ENCODE data around the gene TBC1D22A.

GRCh38 chr22:47050401-47051051, 288.1 kb downstream of the TBC1D22A start:
- no peak for TF ChIP-seq CTCF (IDR thresholded peaks at IDR 0.05 in 4 of 5, conservative IDR thresholded peaks at IDR 0.05 in 1 of 5)
- TF ChIP-seq POLR2A (IDR thresholded peaks at IDR 0.05), result no peak

Measured in gastrocnemius medialis (tissue), 4 donors.